GM18526 (cell line): ENCODE data around the gene PPP1CC.

Experiments used
- POLR2A ChIP-seq: IDR thresholded peaks from 3 replicates; pipeline ENCODE4 v1.6.1; 2011; ENCODE audit not compliant: insufficient read length; ENCODE audit errors: extremely low read depth

Gene PPP1CC

GRCh38 chr12:110765111-110765510 lies 22.4 kb upstream of the PPP1CC start:
- no peak for TF ChIP-seq POLR2A

GRCh38 chr12:110763583-110763982 lies 20.9 kb upstream of the PPP1CC start:
- no peak for TF ChIP-seq POLR2A

- TF ChIP-seq POLR2A: no peak
These were observed 20.2 kb upstream of the PPP1CC start for GRCh38 chr12:110762891-110763290.

- TF ChIP-seq POLR2A: no peak
These were observed 17.5 kb upstream of the PPP1CC start for GRCh38 chr12:110760204-110760609.

GRCh38 chr12:110758922-110759321 lies 16.2 kb upstream of the PPP1CC start:
- TF ChIP-seq POLR2A: no peak

GRCh38 chr12:110756611-110757010 lies 13.9 kb upstream of the PPP1CC start:
- TF ChIP-seq POLR2A: no peak

GRCh38 chr12:110754101-110754793 lies 11.6 kb upstream of the PPP1CC start:
- no peak for TF ChIP-seq POLR2A

- no peak for TF ChIP-seq POLR2A
These were observed 8.2 kb upstream of the PPP1CC start for GRCh38 chr12:110750784-110751461.

- no peak for TF ChIP-seq POLR2A
These were observed 3.9 kb upstream of the PPP1CC start for GRCh38 chr12:110746550-110746949.

- TF ChIP-seq POLR2A: no peak
These were observed 3.0 kb upstream of the PPP1CC start for GRCh38 chr12:110745542-110746284.

- TF ChIP-seq POLR2A: no peak
These were observed 2.0 kb upstream of the PPP1CC start for GRCh38 chr12:110744601-110745264.

- no peak for TF ChIP-seq POLR2A
These were observed 1.5 kb upstream of the PPP1CC start for GRCh38 chr12:110744151-110744571.

- TF ChIP-seq POLR2A: no peak
These were observed 941 bp upstream of the PPP1CC start for GRCh38 chr12:110743571-110744093.

GRCh38 chr12:110742096-110742717 lies 484 bp downstream of the PPP1CC start:
- no peak for TF ChIP-seq POLR2A
